OCI-LY7 (cell line): ENCODE measurements around the gene TSPAN9. TPM values are rescaled to one million over a fixed set of nuclear protein-coding genes. Genes with fewer than 3 reads are reported as not detected.

Experiments
- BruUV-seq: library from RNA; stranded (reverse); fragments of 400-500 nt; replicated peaks from 2 replicates; lab custom pipeline; 2021; lab: Mats Ljungman, UMichigan
- CTCF ChIA-PET: fragments of 300-600 bp; sonication (Branson Sonifier 250); formaldehyde crosslinking; loops from one replicate; lab custom pipeline; 2022; ENCODE audit warnings: antibody characterized with exemption; ENCODE audit not compliant: unreplicated experiment; lab: Charles Lee
- POLR2A ChIA-PET: fragments of 300-600 bp; sonication (Branson Sonifier 250); formaldehyde crosslinking; loops from one replicate; lab custom pipeline; 2022; ENCODE audit warnings: antibody characterized with exemption; lab: Charles Lee
- DNase-seq: peaks from one replicate; pipeline ENCODE4 v3.0.0-alpha.2; 2015; ENCODE audit warnings: low spot score
- H2AFZ ChIP-seq: fragments of 200-600 bp; sonication (generic), shearing (Covaris generic); 2 replicates; pipeline ENCODE4 v1.6.1; 2014; ENCODE audit warnings: mild to moderate bottlenecking, antibody characterized with exemption, low read length, moderate library complexity
- H3K27ac ChIP-seq: fragments of 200-600 bp; sonication (generic); 2 replicates; pipeline ENCODE4 v1.5.1; 2014; ENCODE audit warnings: mixed run types, low read depth, mild to moderate bottlenecking, moderate library complexity, low read length, inconsistent platforms; ENCODE audit not compliant: poor library complexity, severe bottlenecking
- H3K36me3 ChIP-seq: fragments of 200-600 bp; sonication (generic); 2 replicates; pipeline ENCODE4 v1.6.1; 2014; ENCODE audit warnings: mild to moderate bottlenecking, antibody characterized with exemption, low read length, moderate library complexity, mixed read lengths; ENCODE audit not compliant: insufficient read depth
- H3K4me1 ChIP-seq: fragments of 200-600 bp; sonication (generic); 2 replicates; pipeline ENCODE4 v1.5.1; 2014; ENCODE audit warnings: mild to moderate bottlenecking, low read length; ENCODE audit not compliant: insufficient read depth, poor library complexity, severe bottlenecking
- H3K4me2 ChIP-seq: fragments of 200-600 bp; sonication (generic); 2 replicates; pipeline ENCODE4 v1.6.1; 2014; ENCODE audit warnings: mild to moderate bottlenecking, low read length
- H3K4me3 ChIP-seq: fragments of 200-600 bp; sonication (generic); 2 replicates; pipeline ENCODE4 v1.5.1; 2014; ENCODE audit warnings: mild to moderate bottlenecking, low read depth, low read length; ENCODE audit not compliant: poor library complexity, severe bottlenecking
- H3K79me2 ChIP-seq: fragments of 200-600 bp; sonication (generic); 2 replicates; pipeline ENCODE4 v1.6.1; 2016; ENCODE audit warnings: low read depth, mild to moderate bottlenecking, low read length, moderate library complexity, mixed read lengths; ENCODE audit not compliant: insufficient read depth
- H3K9me2 ChIP-seq: fragments of 200-600 bp; sonication (generic); 2 replicates; pipeline ENCODE4 v1.6.1; 2016; ENCODE audit warnings: mild to moderate bottlenecking, low read length, mixed read lengths; ENCODE audit not compliant: insufficient read depth
- H3K9me3 ChIP-seq: fragments of 200-600 bp; sonication (generic); 2 replicates; pipeline ENCODE4 v1.6.1; 2014; ENCODE audit warnings: mild to moderate bottlenecking, mixed run types, low read length, mixed read lengths
- H4K20me1 ChIP-seq: fragments of 200-600 bp; sonication (generic); 2 replicates; pipeline ENCODE4 v1.6.1; 2014; ENCODE audit warnings: mild to moderate bottlenecking, antibody characterized with exemption, low read length, moderate library complexity, mixed read lengths; ENCODE audit not compliant: insufficient read depth
- EZH2phosphoT487 ChIP-seq: fragments of 200-600 bp; sonication (generic); IDR thresholded peaks from 2 replicates; pipeline ENCODE4 v1.6.1; 2018; ENCODE audit warnings: low read depth, borderline replicate concordance, mild to moderate bottlenecking, mixed run types, antibody characterized with exemption, low read length, moderate library complexity, mixed read lengths
- intact Hi-C: fragments of 100-400 bp; cut with micrococcal nuclease; formaldehyde crosslinking; loops from one replicate; pipeline ENCODE4 v1.10.0; 2022; ENCODE audit not compliant: unreplicated experiment
- total RNA-seq, 2 experiments: library from RNA; depleted of rRNA in 1 of 2; stranded (reverse); fragments of >200 nt in 1 of 2; shearing (Covaris generic) in 1 of 2; gene quantifications; 2 replicates each; pipeline ENCODE4 v1.2.3, GENCODE V29; 2014 to 2022
- TF ChIP-seq, protein P1 (sequence below): fragments of 200-600 bp; sonication (generic); conservative IDR thresholded peaks from 2 replicates; pipeline ENCODE4 v1.5.1; 2014; ENCODE audit warnings: mild to moderate bottlenecking, antibody characterized with exemption, low read length, moderate library complexity, mixed read lengths

TSPAN9 gene
- total RNA-seq, 2 experiments from 2014 or later: 0.50 to 0.74 TPM

DNA sequence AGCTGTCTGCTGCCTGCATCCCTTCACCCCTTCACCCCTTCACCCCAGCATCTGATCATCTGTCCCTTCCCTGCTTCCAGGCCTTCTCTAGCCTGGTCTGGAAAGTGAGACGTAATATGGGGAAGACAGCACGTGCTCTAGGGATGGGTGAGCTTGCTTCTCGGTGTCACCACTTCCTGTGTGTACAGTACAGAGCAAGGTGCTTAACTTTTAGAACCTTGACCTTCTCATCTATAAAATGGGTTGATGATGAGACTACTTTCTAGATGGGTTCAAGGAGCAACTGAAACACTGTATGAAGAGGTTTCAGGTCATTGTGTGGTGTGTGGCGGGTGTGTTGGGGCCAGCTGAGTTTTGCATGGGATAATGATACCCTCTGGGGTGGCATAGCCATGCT, 140.5 kb downstream of the TSPAN9 start:
- BruUV-seq: no TSS peak
- DNase-seq: no peak
- peaks cover 24% of the 10 kb centered on the region for H3K4me1 ChIP-seq
- intact Hi-C loops: no loop called here
- no peaks in the 10 kb centered on the region for H3K36me3 ChIP-seq
- H3K27ac ChIP-seq: no peak overlapping the region
- no peaks in the 10 kb centered on the region for H4K20me1 ChIP-seq
- POLR2A ChIA-PET: interaction anchor here (1.4 kb wide), 1 partner anchor 11 kb away, joined by 5 read pairs; no protein-coding TSS in a partner anchor
- H3K4me3 ChIP-seq: no peak overlapping the region
- H3K79me2 ChIP-seq: no peaks in the 10 kb centered on the region
- H3K9me2 ChIP-seq: no peaks in the 10 kb centered on the region
- no peak overlapping the region for H2AFZ ChIP-seq
- TF ChIP-seq, protein P1, sequence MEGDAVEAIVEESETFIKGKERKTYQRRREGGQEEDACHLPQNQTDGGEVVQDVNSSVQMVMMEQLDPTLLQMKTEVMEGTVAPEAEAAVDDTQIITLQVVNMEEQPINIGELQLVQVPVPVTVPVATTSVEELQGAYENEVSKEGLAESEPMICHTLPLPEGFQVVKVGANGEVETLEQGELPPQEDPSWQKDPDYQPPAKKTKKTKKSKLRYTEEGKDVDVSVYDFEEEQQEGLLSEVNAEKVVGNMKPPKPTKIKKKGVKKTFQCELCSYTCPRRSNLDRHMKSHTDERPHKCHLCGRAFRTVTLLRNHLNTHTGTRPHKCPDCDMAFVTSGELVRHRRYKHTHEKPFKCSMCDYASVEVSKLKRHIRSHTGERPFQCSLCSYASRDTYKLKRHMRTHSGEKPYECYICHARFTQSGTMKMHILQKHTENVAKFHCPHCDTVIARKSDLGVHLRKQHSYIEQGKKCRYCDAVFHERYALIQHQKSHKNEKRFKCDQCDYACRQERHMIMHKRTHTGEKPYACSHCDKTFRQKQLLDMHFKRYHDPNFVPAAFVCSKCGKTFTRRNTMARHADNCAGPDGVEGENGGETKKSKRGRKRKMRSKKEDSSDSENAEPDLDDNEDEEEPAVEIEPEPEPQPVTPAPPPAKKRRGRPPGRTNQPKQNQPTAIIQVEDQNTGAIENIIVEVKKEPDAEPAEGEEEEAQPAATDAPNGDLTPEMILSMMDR: no peak
- no peak for TF ChIP-seq EZH2phosphoT487
- no peak overlapping the region for H3K4me2 ChIP-seq
- CTCF ChIA-PET: no interaction called here
- no peaks in the 10 kb centered on the region for H3K9me3 ChIP-seq

DNA sequence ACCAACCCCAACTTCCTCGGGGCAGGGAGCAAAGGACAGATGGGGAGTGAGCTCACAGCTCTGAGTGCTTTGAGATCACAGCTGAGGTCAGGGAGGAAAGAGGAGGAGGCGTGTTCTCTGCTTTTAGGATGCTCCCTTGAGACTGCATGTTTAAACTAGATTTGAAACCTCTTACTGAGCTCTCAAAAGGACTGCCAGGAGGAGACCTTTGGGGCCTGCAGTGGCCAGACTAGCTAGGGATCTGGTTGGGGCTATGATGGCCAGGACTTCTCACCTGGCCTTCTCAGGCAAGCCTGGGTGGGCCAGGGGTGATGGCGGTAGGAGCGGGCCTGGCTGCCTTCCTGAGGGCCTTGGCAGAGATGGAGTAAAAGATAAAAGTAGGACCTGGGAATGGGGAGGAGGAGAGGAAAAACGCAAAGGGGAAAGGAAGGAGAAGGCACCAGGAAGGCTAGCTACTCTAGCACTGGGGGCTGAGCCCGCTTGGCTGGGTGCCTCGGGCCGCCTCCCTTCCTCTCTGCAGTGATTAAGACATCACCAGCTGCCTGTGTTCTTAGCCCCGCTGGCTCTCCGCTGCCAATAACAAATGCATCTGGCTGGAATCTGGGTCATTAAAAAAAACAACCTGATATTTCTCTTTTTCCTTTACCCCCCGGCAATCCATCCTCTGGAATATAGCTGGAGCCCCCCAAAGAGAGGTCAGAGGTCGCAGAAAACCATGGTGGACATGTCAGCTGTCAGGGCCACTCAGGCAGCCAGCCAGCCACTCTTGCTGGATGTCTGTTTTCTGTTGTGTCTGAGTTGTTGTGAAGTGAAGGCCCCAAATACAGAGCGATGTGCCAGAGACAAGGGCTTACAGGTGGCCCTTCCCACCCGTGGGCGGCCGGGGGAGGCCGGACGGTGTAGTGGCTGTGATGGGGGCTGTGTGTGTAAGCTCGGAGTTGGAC, 141.3 kb downstream of the TSPAN9 start:
- ChIA-PET CTCF (interaction anchor here (0.6 kb wide), 1 partner anchor 64 kb away, joined by 3 read pairs; no protein-coding TSS in a partner anchor), POLR2A (interaction anchor here (0.6 to 1.4 kb wide), 4 partner anchors 8 to 1157 kb away, joined by 3 to 5 read pairs (median 4); no protein-coding TSS in a partner anchor)
- Histone ChIP-seq H3K36me3 (no peaks in the 10 kb centered on the region), H3K9me2 (no peaks in the 10 kb centered on the region), H3K4me2 (no peak overlapping the region), H2AFZ (no peak overlapping the region), H3K4me3 (no peak overlapping the region), H3K4me1 (peaks cover 24% of the 10 kb centered on the region), H3K79me2 (no peaks in the 10 kb centered on the region), H4K20me1 (no peaks in the 10 kb centered on the region), H3K9me3 (no peaks in the 10 kb centered on the region), H3K27ac (no peak overlapping the region)
- no peak for TF ChIP-seq EZH2phosphoT487
- TF ChIP-seq, protein P1: 0 out of 2 replicates have a peak, but pooled peaks have one; percentile 16
- intact Hi-C loops: no loop called here
- peak; percentile 55 for DNase-seq
- BruUV-seq: no TSS peak
